Mesenchymal stem cell (in vitro differentiated cells and primary cell): ENCODE measurements around the gene PLXNB2.
A peak's percentile ranks its signal among the peaks of the same experiment; 100 is the strongest.

ENCODE experiments used
- DNase-seq: peaks from one replicate; pipeline ENCODE4 v3.0.0-alpha.2; 2013
- H2AFZ ChIP-seq: one replicate; pipeline ENCODE4 v1.6.1; 2013; ENCODE audit warnings: low read depth, mild to moderate bottlenecking, control low read depth, inconsistent platforms, low read length, moderate library complexity
- H2AK5ac ChIP-seq: 2 replicates; pipeline ENCODE4 v1.6.1; 2013; ENCODE audit warnings: low read length, moderate library complexity, mild to moderate bottlenecking, inconsistent platforms; ENCODE audit not compliant: severe bottlenecking
- H2BK120ac ChIP-seq: one replicate; pipeline ENCODE4 v1.6.1; 2013; ENCODE audit warnings: low read depth, mild to moderate bottlenecking, inconsistent platforms, low read length, moderate library complexity
- H2BK12ac ChIP-seq, 2 experiments: one replicate each; pipeline ENCODE4 v1.6.1; 2013; ENCODE audit warnings: inconsistent platforms in 2 of 2, low read length in 2 of 2, mild to moderate bottlenecking in 2 of 2, moderate library complexity in 2 of 2, control low read depth in 1 of 2
- H2BK15ac ChIP-seq: one replicate; pipeline ENCODE4 v1.6.1; 2013; ENCODE audit warnings: mild to moderate bottlenecking, low read depth, inconsistent platforms; ENCODE audit not compliant: poor library complexity, severe bottlenecking
- H2BK5ac ChIP-seq: 2 replicates; pipeline ENCODE4 v1.6.1; 2013; ENCODE audit warnings: low read depth, mild to moderate bottlenecking, low read length, control low read depth, inconsistent platforms; ENCODE audit not compliant: poor library complexity, severe bottlenecking
- H3K14ac ChIP-seq, 2 experiments: one replicate each; pipeline ENCODE4 v1.6.1; 2013; ENCODE audit warnings: inconsistent platforms in 2 of 2, low read length in 2 of 2, control low read depth in 1 of 2, mild to moderate bottlenecking in 1 of 2, moderate library complexity in 1 of 2
- H3K18ac ChIP-seq, 2 experiments: one replicate each; pipeline ENCODE4 v1.6.1; 2013; ENCODE audit warnings: inconsistent platforms in 2 of 2, low read length in 2 of 2, control low read depth in 1 of 2, low read depth in 1 of 2, mild to moderate bottlenecking in 1 of 2
- H3K23ac ChIP-seq, 2 experiments: one replicate each; pipeline ENCODE4 v1.6.1; 2013; ENCODE audit warnings: inconsistent platforms in 2 of 2, low read length in 2 of 2, mild to moderate bottlenecking in 2 of 2, moderate library complexity in 2 of 2, control low read depth in 1 of 2
- H3K27ac ChIP-seq: 2 replicates; pipeline ENCODE4 v1.5.1; 2013; ENCODE audit warnings: mild to moderate bottlenecking, moderate library complexity, low read length, control low read depth, inconsistent platforms; ENCODE audit not compliant: poor library complexity, severe bottlenecking
- H3K27me3 ChIP-seq, 2 experiments: 2 replicates each; pipeline versions ENCODE4 v1.6.1 to v1.7.0; 2013; ENCODE audit warnings: low read length in 2 of 2, mild to moderate bottlenecking in 2 of 2, moderate library complexity in 2 of 2, control low read depth in 1 of 2, inconsistent platforms in 1 of 2; ENCODE audit not compliant: control insufficient read depth in 1 of 2, insufficient read depth in 1 of 2
- H3K36me3 ChIP-seq, 2 experiments: 2 replicates each; pipeline versions ENCODE4 v1.6.1 to v1.7.0; 2013; ENCODE audit warnings: low read length in 2 of 2, control low read depth in 1 of 2, inconsistent platforms in 1 of 2, low read depth in 1 of 2, mild to moderate bottlenecking in 1 of 2; ENCODE audit not compliant: insufficient read depth in 2 of 2, control insufficient read depth in 1 of 2
- H3K4ac ChIP-seq, 2 experiments: one replicate each; pipeline ENCODE4 v1.6.1; 2013; ENCODE audit warnings: inconsistent platforms in 2 of 2, low read length in 2 of 2, mild to moderate bottlenecking in 2 of 2, moderate library complexity in 2 of 2, control low read depth in 1 of 2, low read depth in 1 of 2
- H3K4me1 ChIP-seq: 2 replicates; pipeline ENCODE4 v1.6.1; 2013; ENCODE audit warnings: low read depth, low read length, control low read depth; ENCODE audit not compliant: control insufficient read depth, insufficient read depth
- H3K4me2 ChIP-seq: 2 replicates; pipeline ENCODE4 v1.6.1; 2013; ENCODE audit warnings: low read length, mild to moderate bottlenecking, inconsistent platforms; ENCODE audit not compliant: poor library complexity, severe bottlenecking
- H3K4me3 ChIP-seq, 2 experiments: 2 replicates each; pipeline versions ENCODE4 v1.5.1 to v1.7.0; 2013; ENCODE audit warnings: low read length in 2 of 2, mild to moderate bottlenecking in 2 of 2, control low read depth in 1 of 2, low read depth in 1 of 2; ENCODE audit not compliant: insufficient read depth in 1 of 2
- H3K79me1 ChIP-seq: replicated peaks from 2 replicates; pipeline ENCODE4 v1.6.1; 2013; ENCODE audit warnings: mild to moderate bottlenecking, control low read depth, low read length, inconsistent platforms; ENCODE audit not compliant: poor library complexity, severe bottlenecking
- H3K9ac ChIP-seq: 2 replicates; pipeline ENCODE4 v1.7.0; 2013; ENCODE audit warnings: mild to moderate bottlenecking, low read length, moderate library complexity
- H3K9me3 ChIP-seq: 2 replicates; pipeline ENCODE4 v1.7.0; 2013; ENCODE audit warnings: mild to moderate bottlenecking, low read length; ENCODE audit not compliant: control insufficient read depth
- H4K8ac ChIP-seq: one replicate; pipeline ENCODE4 v1.6.1; 2013; ENCODE audit warnings: inconsistent platforms, mild to moderate bottlenecking, low read length, moderate library complexity
- H4K91ac ChIP-seq: one replicate; pipeline ENCODE4 v1.6.1; 2013; ENCODE audit warnings: mild to moderate bottlenecking, low read length, inconsistent platforms
- WGBS: methylation state at CpG from one replicate; pipeline ENCODE4 v1.1.7; 2013; ENCODE audit warnings: mixed read lengths; 5-methylcytosine and 5-hydroxymethylcytosine counted together

The PLXNB2 gene

DNA sequence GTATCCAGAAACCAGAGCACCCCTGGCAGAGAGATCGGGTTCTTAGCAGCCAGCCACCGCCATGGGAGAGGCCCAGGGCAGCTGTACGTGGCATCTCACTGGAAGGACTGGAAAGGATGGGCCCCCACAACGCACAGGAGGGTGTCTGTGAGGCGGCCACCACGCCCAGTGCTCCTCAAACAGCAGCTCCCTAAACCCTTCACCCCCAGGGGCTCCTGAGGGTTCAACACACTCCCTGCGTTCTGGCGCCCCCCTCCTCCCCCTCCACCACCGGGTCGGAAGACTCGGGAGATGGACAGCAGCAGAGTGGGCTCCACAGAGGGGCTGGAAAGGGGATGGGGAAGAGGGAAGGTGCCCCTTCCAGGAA lies 47.0 kb downstream of the PLXNB2 start:
- no peak for DNase-seq
- peaks cover 37% of the 10 kb centered on the region for H3K4me1 ChIP-seq
- H2BK5ac ChIP-seq: no peak overlapping the region
- peak overlapping the region in 1 of 2 experiments; percentile 56 for H3K4ac ChIP-seq
- H3K23ac ChIP-seq: no peak overlapping the region
- peak overlapping the region; percentile 84 for H2AK5ac ChIP-seq
- H2BK15ac ChIP-seq: peak overlapping the region; percentile 82
- peak overlapping the region; percentile 73 to 96 for H3K14ac ChIP-seq
- peak overlapping the region; percentile 85 for H3K9ac ChIP-seq
- peak overlapping the region; percentile 71 to 82 for H3K4me3 ChIP-seq
- H2AFZ ChIP-seq: no peak overlapping the region
- 31% methylated on average over 3 of the region's 11 CpGs for WGBS
- peaks cover 0 to 10% of the 10 kb centered on the region in 2 experiments for H3K27me3 ChIP-seq
- peak overlapping the region; percentile 85 for H4K91ac ChIP-seq
- H4K8ac ChIP-seq: peak overlapping the region; percentile 59
- peak overlapping the region; percentile 24 for H3K27ac ChIP-seq
- peak overlapping the region in 1 of 2 experiments; percentile 59 for H2BK12ac ChIP-seq
- peak overlapping the region; percentile 70 to 77 for H3K18ac ChIP-seq
- H2BK120ac ChIP-seq: peak overlapping the region; percentile 74
- H3K79me1 ChIP-seq: peaks cover 21% of the 10 kb centered on the region
- H3K4me2 ChIP-seq: peak overlapping the region; percentile 84
- peaks cover 4 to 43% of the 10 kb centered on the region in 2 experiments for H3K36me3 ChIP-seq
- no peaks in the 10 kb centered on the region for H3K9me3 ChIP-seq

DNA sequence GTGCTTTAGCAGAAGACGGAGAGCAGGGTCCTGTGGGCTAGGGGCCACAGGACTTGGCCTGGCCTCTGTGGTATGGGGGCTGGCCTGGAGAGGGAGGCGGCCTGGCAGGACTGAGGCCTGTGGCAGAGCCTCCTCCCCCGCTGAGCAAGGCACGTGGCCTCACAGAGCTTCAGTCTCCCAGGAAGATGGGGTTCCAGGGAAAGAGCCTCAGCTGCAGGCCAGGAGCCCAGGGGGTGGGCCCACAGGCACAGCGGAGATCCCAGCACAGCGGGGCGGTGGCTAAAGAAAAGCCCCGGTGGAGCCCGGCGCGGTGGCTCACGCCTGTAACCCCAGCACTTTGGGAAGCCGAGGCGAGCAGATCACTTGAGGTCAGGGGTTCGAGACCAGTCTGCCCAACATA lies 48.1 kb downstream of the PLXNB2 start:
- Histone ChIP-seq H3K4me1 (peaks cover 37% of the 10 kb centered on the region), H3K9ac (no peak overlapping the region), H3K4me3 (no peak overlapping the region), H3K14ac (no peak overlapping the region), H3K79me1 (peaks cover 21% of the 10 kb centered on the region), H3K36me3 (peaks cover 4 to 50% of the 10 kb centered on the region in 2 experiments), H3K27ac (no peak overlapping the region), H3K4ac (no peak overlapping the region), H3K23ac (peak overlapping the region in 1 of 2 experiments; percentile 54), H3K18ac (no peak overlapping the region), H2BK15ac (no peak overlapping the region), H2AFZ (no peak overlapping the region), H3K9me3 (no peaks in the 10 kb centered on the region), H2AK5ac (no peak overlapping the region), H4K91ac (no peak overlapping the region), H3K4me2 (no peak overlapping the region), H3K27me3 (peaks cover 0 to 5% of the 10 kb centered on the region in 2 experiments), H4K8ac (no peak overlapping the region), H2BK5ac (no peak overlapping the region), H2BK12ac (no peak overlapping the region), H2BK120ac (no peak overlapping the region)
- no peak for DNase-seq
- 94% methylated on average over 14 of the region's 15 CpGs for WGBS

DNA sequence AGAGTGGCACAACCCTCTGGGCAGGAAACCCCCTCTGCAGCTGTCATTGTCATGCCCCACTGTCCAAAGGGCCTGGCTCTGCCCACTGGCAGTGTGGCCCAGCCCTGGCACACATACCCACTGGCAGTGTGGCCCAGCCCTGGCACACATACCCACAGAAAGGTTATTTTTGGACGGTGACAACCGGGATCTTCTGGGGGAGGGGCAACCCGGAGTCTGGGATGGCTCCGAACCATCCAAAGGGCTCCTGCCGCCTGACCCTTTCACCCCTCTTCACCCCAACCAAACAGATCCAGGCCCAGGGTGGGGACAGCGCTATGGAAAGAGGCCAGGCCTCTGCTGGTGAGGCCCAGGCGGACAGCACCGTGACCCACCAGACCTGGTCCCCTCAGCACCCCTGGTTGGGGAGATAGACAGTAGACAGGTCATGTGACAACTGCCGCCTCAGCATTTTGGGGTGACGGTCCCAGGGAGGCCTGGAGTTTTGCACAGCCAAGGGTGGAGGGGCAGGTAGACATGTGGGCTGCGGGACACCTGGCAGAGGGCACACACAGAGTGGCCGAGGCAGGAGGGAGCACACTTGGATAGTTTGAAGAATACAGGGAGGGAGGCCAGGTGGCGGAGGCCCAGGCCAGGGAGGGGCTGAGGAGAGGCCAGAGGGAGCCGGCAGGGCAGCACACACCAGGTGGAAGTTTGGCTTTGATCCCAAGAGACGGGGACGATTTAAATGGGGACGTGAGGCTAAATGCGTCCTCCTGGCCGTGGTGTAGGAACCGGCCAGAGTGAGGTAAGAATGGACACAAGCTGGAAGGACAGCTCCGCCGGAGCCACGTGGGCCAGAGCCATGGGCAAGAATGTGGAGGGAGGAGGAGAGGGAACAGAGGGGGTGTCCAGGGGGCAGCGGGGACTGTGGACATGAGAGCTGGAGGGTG lies 48.8 kb downstream of the PLXNB2 start:
- Histone ChIP-seq H3K9ac (no peak overlapping the region), H3K4me2 (no peak overlapping the region), H3K9me3 (no peaks in the 10 kb centered on the region), H3K27me3 (peaks cover 0 to 5% of the 10 kb centered on the region in 2 experiments), H3K4me1 (peaks cover 37% of the 10 kb centered on the region), H4K91ac (peak overlapping the region; percentile 46), H2BK12ac (peak overlapping the region in 1 of 2 experiments; percentile 19), H2AK5ac (no peak overlapping the region), H3K36me3 (peaks cover 4 to 56% of the 10 kb centered on the region in 2 experiments), H4K8ac (peak overlapping the region; percentile 38), H3K14ac (no peak overlapping the region), H2BK15ac (no peak overlapping the region), H3K4ac (no peak overlapping the region), H2BK5ac (no peak overlapping the region), H3K18ac (no peak overlapping the region), H2BK120ac (no peak overlapping the region), H3K4me3 (no peak overlapping the region), H3K79me1 (peaks cover 21% of the 10 kb centered on the region), H2AFZ (no peak overlapping the region), H3K27ac (no peak overlapping the region), H3K23ac (peak overlapping the region in 1 of 2 experiments; percentile 54)
- DNase-seq: no peak
- 92% methylated on average over 23 of the region's 24 CpGs for WGBS
